Measurements from ENCODE around the gene GPR137B. TPM values are rescaled to one million over a fixed set of nuclear protein-coding genes. Genes with fewer than 3 reads are reported as not detected.
A peak's percentile ranks its signal among the peaks of the same experiment; 100 is the strongest.

Gene GPR137B
- total and polyA plus RNA-seq, 8 donors, result 2.9 to 64.8 (median 12.5) TPM

DNA sequence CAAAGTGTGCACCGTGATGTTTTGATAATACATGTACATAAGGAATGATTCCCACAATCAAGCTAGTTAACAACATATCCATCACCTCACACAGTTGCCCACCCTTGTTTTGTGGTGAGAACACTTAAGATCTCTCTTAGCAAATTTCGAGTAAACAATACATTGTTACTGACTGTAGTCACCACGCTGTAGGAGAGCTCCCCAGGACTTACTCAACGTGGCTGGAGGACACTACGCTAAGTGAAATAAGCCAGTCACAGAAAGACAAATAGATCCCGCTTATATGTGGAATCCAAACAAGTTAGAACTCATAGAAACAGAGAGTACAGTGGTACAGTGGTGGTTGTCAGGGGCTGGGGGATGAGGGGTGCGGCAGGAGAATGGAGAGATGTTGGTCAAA, 24.8 kb downstream of the GPR137B start:
- Histone ChIP-seq H3K27me3 (no peaks in the 10 kb centered on the region), H3K4me3 (no peak overlapping the region), H3K27ac (no peak overlapping the region), H3K9me3 (peaks cover 0 to 9% (median 3%) of the 10 kb centered on the region in 4 donors), H3K36me3 (peaks cover 0 to 6% (median 0%) of the 10 kb centered on the region in 4 donors), H3K4me1 (peaks cover 4 to 32% (median 8%) of the 10 kb centered on the region in 4 donors)
- no peak for DNase-seq
- 82 to 93% (median 91%) methylated on average over 7 of the region's 7 CpGs for WGBS, 5 donors
- intact Hi-C loops (cut with DNase I; ENCODE audit: low total_unique reads), result no loop called here
- TF ChIP-seq POLR2AphosphoS5 (IDR thresholded peaks at IDR 0.05) (no peak), POLR2A (IDR thresholded peaks at IDR 0.05) (no peak), EP300 (IDR thresholded peaks at IDR 0.05) (no peak)
- TF ChIP-seq, protein P1, sequence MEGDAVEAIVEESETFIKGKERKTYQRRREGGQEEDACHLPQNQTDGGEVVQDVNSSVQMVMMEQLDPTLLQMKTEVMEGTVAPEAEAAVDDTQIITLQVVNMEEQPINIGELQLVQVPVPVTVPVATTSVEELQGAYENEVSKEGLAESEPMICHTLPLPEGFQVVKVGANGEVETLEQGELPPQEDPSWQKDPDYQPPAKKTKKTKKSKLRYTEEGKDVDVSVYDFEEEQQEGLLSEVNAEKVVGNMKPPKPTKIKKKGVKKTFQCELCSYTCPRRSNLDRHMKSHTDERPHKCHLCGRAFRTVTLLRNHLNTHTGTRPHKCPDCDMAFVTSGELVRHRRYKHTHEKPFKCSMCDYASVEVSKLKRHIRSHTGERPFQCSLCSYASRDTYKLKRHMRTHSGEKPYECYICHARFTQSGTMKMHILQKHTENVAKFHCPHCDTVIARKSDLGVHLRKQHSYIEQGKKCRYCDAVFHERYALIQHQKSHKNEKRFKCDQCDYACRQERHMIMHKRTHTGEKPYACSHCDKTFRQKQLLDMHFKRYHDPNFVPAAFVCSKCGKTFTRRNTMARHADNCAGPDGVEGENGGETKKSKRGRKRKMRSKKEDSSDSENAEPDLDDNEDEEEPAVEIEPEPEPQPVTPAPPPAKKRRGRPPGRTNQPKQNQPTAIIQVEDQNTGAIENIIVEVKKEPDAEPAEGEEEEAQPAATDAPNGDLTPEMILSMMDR (IDR thresholded peaks at IDR 0.05), result no peak

DNA sequence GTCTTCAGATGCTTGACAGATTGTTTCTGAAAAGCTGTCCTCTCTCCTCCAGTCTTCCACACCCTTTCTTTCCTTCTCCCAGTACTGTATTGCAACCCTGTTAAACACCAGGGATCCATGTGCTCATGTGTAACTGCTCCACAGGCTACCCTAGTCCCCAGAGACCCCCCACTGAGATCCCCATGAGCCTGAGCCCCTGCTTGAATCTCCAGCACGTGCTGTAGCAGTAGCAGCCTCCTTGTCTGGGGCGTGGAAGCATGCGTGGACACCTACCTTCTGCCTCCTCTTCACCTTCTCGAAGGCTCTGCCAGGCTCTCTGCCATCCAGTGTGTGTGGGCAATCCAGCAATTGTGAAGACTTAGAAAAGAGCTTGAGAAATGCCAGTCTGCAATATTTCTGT, 25.2 kb downstream of the GPR137B start:
- WGBS, 5 donors, result 89 to 96% (median 91%) methylated on average over 4 of the region's 4 CpGs
- Histone ChIP-seq H3K4me3 (no peak overlapping the region), H3K36me3 (peaks cover 0 to 6% (median 0%) of the 10 kb centered on the region in 4 donors), H3K27me3 (no peaks in the 10 kb centered on the region), H3K4me1 (peaks cover 4 to 27% (median 8%) of the 10 kb centered on the region in 4 donors), H3K9me3 (peaks cover 0 to 4% (median under 1%) of the 10 kb centered on the region in 4 donors), H3K27ac (no peak overlapping the region)
- TF ChIP-seq POLR2A (IDR thresholded peaks at IDR 0.05) (no peak), POLR2AphosphoS5 (IDR thresholded peaks at IDR 0.05) (no peak), EP300 (IDR thresholded peaks at IDR 0.05) (no peak)
- TF ChIP-seq, protein P1 (IDR thresholded peaks at IDR 0.05), result no peak
- intact Hi-C loops (cut with DNase I; ENCODE audit: low total_unique reads), result no loop called here
- DNase-seq, result no peak

DNA sequence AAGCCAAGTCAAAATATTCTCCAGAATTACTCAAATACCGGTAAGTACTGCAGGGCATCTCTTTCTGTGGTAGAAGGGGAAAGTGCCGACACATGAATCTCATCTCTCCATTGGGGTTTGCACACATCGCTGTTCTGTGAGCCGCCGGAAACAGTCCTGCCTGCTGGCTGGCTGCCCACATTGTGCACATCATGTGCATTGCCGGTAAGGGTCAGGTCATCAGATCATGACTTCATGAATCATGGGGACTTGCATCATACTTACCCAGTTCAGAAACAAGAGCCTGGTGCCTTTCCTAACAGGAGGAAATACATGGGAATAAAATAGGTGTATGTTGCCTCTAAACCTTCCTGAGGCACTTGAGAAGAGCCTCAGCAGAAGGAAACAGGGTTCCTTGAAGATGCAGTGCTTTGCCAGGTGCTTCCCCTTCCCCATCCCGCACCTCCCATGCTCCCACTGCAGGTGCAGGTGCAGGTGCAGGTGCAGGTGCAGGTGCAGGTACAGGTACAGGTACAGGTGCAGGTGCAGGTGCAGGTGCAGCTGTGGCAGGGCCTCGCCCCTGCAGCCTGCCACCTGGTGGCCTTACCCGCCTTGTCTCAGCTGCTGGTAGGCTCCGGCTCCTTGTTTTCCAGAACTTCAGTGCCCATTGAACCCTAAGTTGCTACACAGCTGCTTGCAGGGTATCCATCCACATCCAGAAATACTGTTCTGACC, 26.5 kb downstream of the GPR137B start:
- Histone ChIP-seq H3K9me3 (no peaks in the 10 kb centered on the region), H3K4me3 (no peak overlapping the region), H3K36me3 (peaks cover 0 to 6% (median 0%) of the 10 kb centered on the region in 4 donors), H3K27ac (peak overlapping the region in 1 of 5 donors; percentile 11), H3K4me1 (peaks cover 0 to 18% (median 4%) of the 10 kb centered on the region in 4 donors), H3K27me3 (no peaks in the 10 kb centered on the region)
- TF ChIP-seq POLR2A (IDR thresholded peaks at IDR 0.05) (no peak), POLR2AphosphoS5 (IDR thresholded peaks at IDR 0.05) (peak in 1 of 3 donors; percentile 26)
- TF ChIP-seq, protein P1 (IDR thresholded peaks at IDR 0.05), result peak in 1 of 7 experiments; percentile 21
- WGBS, 5 donors, result 62 to 84% (median 73%) methylated on average over 9 to 10 of the region's 10 CpGs
- DNase-seq, result peak; percentile 42 to 52
- intact Hi-C loops (cut with DNase I; ENCODE audit: low total_unique reads), result no loop called here

DNA sequence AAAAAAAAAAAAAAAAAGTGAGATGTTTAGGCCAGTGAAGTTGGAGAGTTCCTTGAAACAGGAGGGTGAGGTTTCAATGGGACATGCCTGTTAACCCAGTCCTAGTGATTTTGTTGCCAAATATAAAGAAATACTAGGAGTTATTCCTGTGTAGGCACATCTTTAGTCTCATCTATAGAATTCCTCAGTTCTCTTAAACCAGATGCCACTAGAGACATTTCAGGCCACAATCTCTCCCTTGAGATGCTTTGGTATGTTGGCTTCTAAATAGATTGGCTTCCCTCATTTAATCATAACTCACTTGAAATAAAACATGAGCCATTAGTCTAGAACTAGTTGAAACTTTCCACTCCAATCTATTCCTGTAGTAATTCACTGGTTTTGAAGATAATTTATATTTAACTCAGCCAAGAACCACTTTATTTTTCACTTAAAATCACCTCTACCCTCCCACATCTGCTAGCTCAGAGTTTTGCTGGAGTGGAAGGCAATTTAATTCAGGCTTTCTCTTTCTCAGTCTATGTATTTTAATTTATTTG, 29.8 kb downstream of the GPR137B start:
- H3K36me3 ChIP-seq, result peaks cover 0 to 9% (median 3%) of the 10 kb centered on the region in 4 donors
- DNase-seq, result no peak
- no peaks in the 10 kb centered on the region for H3K27me3 ChIP-seq
- H3K4me1 ChIP-seq, result peaks cover 0 to 11% (median 0%) of the 10 kb centered on the region in 4 donors
- TF ChIP-seq EP300 (IDR thresholded peaks at IDR 0.05), result no peak
- H3K4me3 ChIP-seq, result no peak overlapping the region
- intact Hi-C loops (cut with DNase I; ENCODE audit: low total_unique reads), result no loop called here
- no peaks in the 10 kb centered on the region for H3K9me3 ChIP-seq
- no peak overlapping the region for H3K27ac ChIP-seq
